C4-2B (cell line): ENCODE measurements around the gene CENPE.

Source experiments
- ZFX ChIP-seq: fragments of 450-650 bp; IDR thresholded peaks from 2 replicates; pipeline ENCODE4 v1.6.1; 2017
- TF ChIP-seq, protein P1 (sequence below): fragments of 450-650 bp; conservative IDR thresholded peaks from 2 replicates; pipeline ENCODE4 v1.5.1; 2017; ENCODE audit warnings: mild to moderate bottlenecking

DNA sequence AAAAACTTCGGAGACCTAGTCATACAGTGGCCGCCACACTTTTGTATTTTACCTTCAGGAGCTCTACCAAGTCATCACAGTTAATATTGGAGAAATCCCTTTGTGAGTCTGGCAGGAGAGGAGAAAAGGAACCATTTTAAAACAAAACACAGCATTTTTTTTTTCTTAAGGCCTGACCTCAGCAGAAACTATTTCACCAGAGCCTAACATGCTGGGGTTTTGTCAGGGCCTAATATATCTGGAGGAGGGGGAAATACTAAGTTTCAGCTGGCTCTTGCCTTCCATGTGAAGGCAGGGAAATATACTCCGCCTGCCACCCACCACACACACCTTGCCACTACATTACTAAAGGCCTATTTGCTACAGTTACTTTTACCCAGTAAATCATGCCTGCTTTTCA lies 72.0 kb downstream of the CENPE start:
- TF ChIP-seq, protein P1, sequence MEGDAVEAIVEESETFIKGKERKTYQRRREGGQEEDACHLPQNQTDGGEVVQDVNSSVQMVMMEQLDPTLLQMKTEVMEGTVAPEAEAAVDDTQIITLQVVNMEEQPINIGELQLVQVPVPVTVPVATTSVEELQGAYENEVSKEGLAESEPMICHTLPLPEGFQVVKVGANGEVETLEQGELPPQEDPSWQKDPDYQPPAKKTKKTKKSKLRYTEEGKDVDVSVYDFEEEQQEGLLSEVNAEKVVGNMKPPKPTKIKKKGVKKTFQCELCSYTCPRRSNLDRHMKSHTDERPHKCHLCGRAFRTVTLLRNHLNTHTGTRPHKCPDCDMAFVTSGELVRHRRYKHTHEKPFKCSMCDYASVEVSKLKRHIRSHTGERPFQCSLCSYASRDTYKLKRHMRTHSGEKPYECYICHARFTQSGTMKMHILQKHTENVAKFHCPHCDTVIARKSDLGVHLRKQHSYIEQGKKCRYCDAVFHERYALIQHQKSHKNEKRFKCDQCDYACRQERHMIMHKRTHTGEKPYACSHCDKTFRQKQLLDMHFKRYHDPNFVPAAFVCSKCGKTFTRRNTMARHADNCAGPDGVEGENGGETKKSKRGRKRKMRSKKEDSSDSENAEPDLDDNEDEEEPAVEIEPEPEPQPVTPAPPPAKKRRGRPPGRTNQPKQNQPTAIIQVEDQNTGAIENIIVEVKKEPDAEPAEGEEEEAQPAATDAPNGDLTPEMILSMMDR = no peak
- no peak for TF ChIP-seq ZFX
